ENCODE measurements around the gene ACOT12.
A peak's percentile ranks its signal among the peaks of the same experiment; 100 is the strongest.

Gene ACOT12

GRCh38 chr5:81401266-81401665 lies 7.3 kb upstream of the ACOT12 start:
- Histone ChIP-seq H3K4me2 (ENCODE audit: low read length, poor library complexity, severe bottlenecking) (no peak overlapping the region), H3K9me3 (ENCODE audit: control insufficient read depth, low read length) (no peaks in the 10 kb centered on the region), H2BK12ac (ENCODE audit: low read length in 2 of 2) (no peak overlapping the region), H4K8ac (ENCODE audit: low read length) (no peak overlapping the region), H2AFZ (ENCODE audit: low read depth, low read length) (no peak overlapping the region), H4K91ac (ENCODE audit: low read length) (no peak overlapping the region), H2BK120ac (ENCODE audit: low read depth, low read length) (no peak overlapping the region), H2AK5ac (ENCODE audit: low read length, severe bottlenecking) (no peak overlapping the region), H3K4me1 (ENCODE audit: control insufficient read depth, insufficient read depth, low read depth, low read length) (no peaks in the 10 kb centered on the region), H3K79me1 (replicated peaks; ENCODE audit: low read length, poor library complexity, severe bottlenecking) (no peaks in the 10 kb centered on the region), H3K9ac (ENCODE audit: low read length) (no peak overlapping the region), H2BK5ac (ENCODE audit: low read depth, low read length, poor library complexity, severe bottlenecking) (no peak overlapping the region), H3K27ac (ENCODE audit: low read length, poor library complexity, severe bottlenecking) (no peak overlapping the region), H3K4ac (ENCODE audit: low read depth in 1 of 2, low read length in 2 of 2) (no peak overlapping the region), H3K36me3 (ENCODE audit: control insufficient read depth in 1 of 2, insufficient read depth in 2 of 2, low read depth in 1 of 2, low read length in 2 of 2) (no peaks in the 10 kb centered on the region), H3K14ac (ENCODE audit: low read length in 2 of 2) (peak overlapping the region in 1 of 2 experiments; percentile 45), H2BK15ac (ENCODE audit: low read depth, poor library complexity, severe bottlenecking) (no peak overlapping the region), H3K23ac (ENCODE audit: low read length in 2 of 2) (no peak overlapping the region), H3K4me3 (ENCODE audit: insufficient read depth in 1 of 2, low read depth in 1 of 2, low read length in 2 of 2) (no peak overlapping the region), H3K27me3 (ENCODE audit: control insufficient read depth in 1 of 2, insufficient read depth in 1 of 2, low read length in 2 of 2) (peaks cover 0 to 3% of the 10 kb centered on the region in 2 experiments), H3K18ac (ENCODE audit: low read depth in 1 of 2, low read length in 2 of 2) (no peak overlapping the region)
- no peak for DNase-seq
- 96% methylated on average over 7 of the region's 11 CpGs for WGBS

GRCh38 chr5:81400375-81400774 lies 6.4 kb upstream of the ACOT12 start:
- H3K9me3 ChIP-seq (ENCODE audit: control insufficient read depth, low read length), result peaks cover under 1% of the 10 kb centered on the region
- no peak overlapping the region for H4K91ac ChIP-seq (ENCODE audit: low read length)
- no peak overlapping the region for H2BK120ac ChIP-seq (ENCODE audit: low read depth, low read length)
- H3K4me3 ChIP-seq (ENCODE audit: insufficient read depth in 1 of 2, low read depth in 1 of 2, low read length in 2 of 2), result no peak overlapping the region
- DNase-seq, result no peak
- H3K36me3 ChIP-seq (ENCODE audit: control insufficient read depth in 1 of 2, insufficient read depth in 2 of 2, low read depth in 1 of 2, low read length in 2 of 2), result no peaks in the 10 kb centered on the region
- no peak overlapping the region for H4K8ac ChIP-seq (ENCODE audit: low read length)
- 95% methylated on average over 2 of the region's 2 CpGs for WGBS
- no peak overlapping the region for H2BK5ac ChIP-seq (ENCODE audit: low read depth, low read length, poor library complexity, severe bottlenecking)
- no peak overlapping the region for H3K27ac ChIP-seq (ENCODE audit: low read length, poor library complexity, severe bottlenecking)
- no peak overlapping the region for H2AK5ac ChIP-seq (ENCODE audit: low read length, severe bottlenecking)
- H3K23ac ChIP-seq (ENCODE audit: low read length in 2 of 2), result no peak overlapping the region
- H3K18ac ChIP-seq (ENCODE audit: low read depth in 1 of 2, low read length in 2 of 2), result no peak overlapping the region
- no peak overlapping the region for H3K14ac ChIP-seq (ENCODE audit: low read length in 2 of 2)
- H3K79me1 ChIP-seq (replicated peaks; ENCODE audit: low read length, poor library complexity, severe bottlenecking), result no peaks in the 10 kb centered on the region
- H3K4me1 ChIP-seq (ENCODE audit: control insufficient read depth, insufficient read depth, low read depth, low read length), result no peaks in the 10 kb centered on the region
- H3K4me2 ChIP-seq (ENCODE audit: low read length, poor library complexity, severe bottlenecking), result no peak overlapping the region
- H3K9ac ChIP-seq (ENCODE audit: low read length), result no peak overlapping the region
- H2BK15ac ChIP-seq (ENCODE audit: low read depth, poor library complexity, severe bottlenecking), result no peak overlapping the region
- H2BK12ac ChIP-seq (ENCODE audit: low read length in 2 of 2), result no peak overlapping the region
- no peak overlapping the region for H2AFZ ChIP-seq (ENCODE audit: low read depth, low read length)
- H3K4ac ChIP-seq (ENCODE audit: low read depth in 1 of 2, low read length in 2 of 2), result no peak overlapping the region
- H3K27me3 ChIP-seq (ENCODE audit: control insufficient read depth in 1 of 2, insufficient read depth in 1 of 2, low read length in 2 of 2), result peaks cover 0 to 3% of the 10 kb centered on the region in 2 experiments

GRCh38 chr5:81398741-81399140 lies 4.8 kb upstream of the ACOT12 start:
- H2BK5ac ChIP-seq (ENCODE audit: low read depth, low read length, poor library complexity, severe bottlenecking), result no peak overlapping the region
- no peak overlapping the region for H3K9ac ChIP-seq (ENCODE audit: low read length)
- H3K4me3 ChIP-seq (ENCODE audit: insufficient read depth in 1 of 2, low read depth in 1 of 2, low read length in 2 of 2), result no peak overlapping the region
- no peak overlapping the region for H3K14ac ChIP-seq (ENCODE audit: low read length in 2 of 2)
- no peak overlapping the region for H2BK12ac ChIP-seq (ENCODE audit: low read length in 2 of 2)
- H3K36me3 ChIP-seq (ENCODE audit: control insufficient read depth in 1 of 2, insufficient read depth in 2 of 2, low read depth in 1 of 2, low read length in 2 of 2), result no peaks in the 10 kb centered on the region
- H2AFZ ChIP-seq (ENCODE audit: low read depth, low read length), result no peak overlapping the region
- no peak overlapping the region for H4K91ac ChIP-seq (ENCODE audit: low read length)
- peak overlapping the region; percentile 67 for H2BK15ac ChIP-seq (ENCODE audit: low read depth, poor library complexity, severe bottlenecking)
- H3K27ac ChIP-seq (ENCODE audit: low read length, poor library complexity, severe bottlenecking), result no peak overlapping the region
- no peak overlapping the region for H3K4me2 ChIP-seq (ENCODE audit: low read length, poor library complexity, severe bottlenecking)
- H3K27me3 ChIP-seq (ENCODE audit: control insufficient read depth in 1 of 2, insufficient read depth in 1 of 2, low read length in 2 of 2), result peaks cover 0 to 3% of the 10 kb centered on the region in 2 experiments
- 78% methylated on average over 4 of the region's 4 CpGs for WGBS
- H4K8ac ChIP-seq (ENCODE audit: low read length), result no peak overlapping the region
- H3K4ac ChIP-seq (ENCODE audit: low read depth in 1 of 2, low read length in 2 of 2), result no peak overlapping the region
- no peak overlapping the region for H3K18ac ChIP-seq (ENCODE audit: low read depth in 1 of 2, low read length in 2 of 2)
- no peak overlapping the region for H3K23ac ChIP-seq (ENCODE audit: low read length in 2 of 2)
- peaks cover 3% of the 10 kb centered on the region for H3K9me3 ChIP-seq (ENCODE audit: control insufficient read depth, low read length)
- no peak overlapping the region for H2BK120ac ChIP-seq (ENCODE audit: low read depth, low read length)
- DNase-seq, result no peak
- peaks cover 4% of the 10 kb centered on the region for H3K4me1 ChIP-seq (ENCODE audit: control insufficient read depth, insufficient read depth, low read depth, low read length)
- H2AK5ac ChIP-seq (ENCODE audit: low read length, severe bottlenecking), result no peak overlapping the region
- no peaks in the 10 kb centered on the region for H3K79me1 ChIP-seq (replicated peaks; ENCODE audit: low read length, poor library complexity, severe bottlenecking)

- DNase-seq, result peak; percentile 27
- H3K9me3 ChIP-seq (ENCODE audit: control insufficient read depth, low read length), result peaks cover 3% of the 10 kb centered on the region
- 68% methylated on average over 2 of the region's 3 CpGs for WGBS
- H3K79me1 ChIP-seq (replicated peaks; ENCODE audit: low read length, poor library complexity, severe bottlenecking), result no peaks in the 10 kb centered on the region
- H3K14ac ChIP-seq (ENCODE audit: low read length in 2 of 2), result no peak overlapping the region
- H2BK15ac ChIP-seq (ENCODE audit: low read depth, poor library complexity, severe bottlenecking), result no peak overlapping the region
- peaks cover 10% of the 10 kb centered on the region for H3K4me1 ChIP-seq (ENCODE audit: control insufficient read depth, insufficient read depth, low read depth, low read length)
- no peak overlapping the region for H4K91ac ChIP-seq (ENCODE audit: low read length)
- H4K8ac ChIP-seq (ENCODE audit: low read length), result no peak overlapping the region
- no peak overlapping the region for H3K4me3 ChIP-seq (ENCODE audit: insufficient read depth in 1 of 2, low read depth in 1 of 2, low read length in 2 of 2)
- H3K18ac ChIP-seq (ENCODE audit: low read depth in 1 of 2, low read length in 2 of 2), result no peak overlapping the region
- no peak overlapping the region for H3K9ac ChIP-seq (ENCODE audit: low read length)
- H3K27me3 ChIP-seq (ENCODE audit: control insufficient read depth in 1 of 2, insufficient read depth in 1 of 2, low read length in 2 of 2), result peaks cover 0 to 7% of the 10 kb centered on the region in 2 experiments
- no peak overlapping the region for H2BK120ac ChIP-seq (ENCODE audit: low read depth, low read length)
- H3K36me3 ChIP-seq (ENCODE audit: control insufficient read depth in 1 of 2, insufficient read depth in 2 of 2, low read depth in 1 of 2, low read length in 2 of 2), result no peaks in the 10 kb centered on the region
- no peak overlapping the region for H2BK5ac ChIP-seq (ENCODE audit: low read depth, low read length, poor library complexity, severe bottlenecking)
- no peak overlapping the region for H2AK5ac ChIP-seq (ENCODE audit: low read length, severe bottlenecking)
- H3K4me2 ChIP-seq (ENCODE audit: low read length, poor library complexity, severe bottlenecking), result no peak overlapping the region
- no peak overlapping the region for H3K27ac ChIP-seq (ENCODE audit: low read length, poor library complexity, severe bottlenecking)
- no peak overlapping the region for H2BK12ac ChIP-seq (ENCODE audit: low read length in 2 of 2)
- no peak overlapping the region for H3K4ac ChIP-seq (ENCODE audit: low read depth in 1 of 2, low read length in 2 of 2)
- H3K23ac ChIP-seq (ENCODE audit: low read length in 2 of 2), result no peak overlapping the region
- no peak overlapping the region for H2AFZ ChIP-seq (ENCODE audit: low read depth, low read length)
Measured at GRCh38 chr5:81397176-81397575, 3.2 kb upstream of the ACOT12 start.

Data from mesenchymal stem cell (in vitro differentiated cells and primary cell).